ENCODE data around the gene ATG9A. TPM values are rescaled to one million over a fixed set of nuclear protein-coding genes. Genes with fewer than 3 reads are reported as not detected.

Gene ATG9A
- total and polyA plus RNA-seq, 9 of the 15 experiments (the other 6 are each of a cell fraction or from before 2014, with no cell fraction given), result 0.25 to 65.6 (median 23.4) TPM

GRCh38 chr2:219218732-219219701 is 10.4 kb downstream of the ATG9A start, which contains the start of gene ABCB6 (continued):
- TF ChIP-seq ZNF592 (IDR thresholded peaks at IDR 0.05), result peak; percentile 13
- TF ChIP-seq BRD9 (IDR thresholded peaks at IDR 0.05; ENCODE audit: low read depth, partially characterized antibody), result no peak
- TF ChIP-seq ZC3H8 (IDR thresholded peaks at IDR 0.05), result no peak
- TF ChIP-seq HDAC2 (IDR thresholded peaks at IDR 0.05), result no peak
- no peak for TF ChIP-seq HMG20B (CRISPR knock-in tag; IDR thresholded peaks at IDR 0.05)
- TF ChIP-seq, protein P1, sequence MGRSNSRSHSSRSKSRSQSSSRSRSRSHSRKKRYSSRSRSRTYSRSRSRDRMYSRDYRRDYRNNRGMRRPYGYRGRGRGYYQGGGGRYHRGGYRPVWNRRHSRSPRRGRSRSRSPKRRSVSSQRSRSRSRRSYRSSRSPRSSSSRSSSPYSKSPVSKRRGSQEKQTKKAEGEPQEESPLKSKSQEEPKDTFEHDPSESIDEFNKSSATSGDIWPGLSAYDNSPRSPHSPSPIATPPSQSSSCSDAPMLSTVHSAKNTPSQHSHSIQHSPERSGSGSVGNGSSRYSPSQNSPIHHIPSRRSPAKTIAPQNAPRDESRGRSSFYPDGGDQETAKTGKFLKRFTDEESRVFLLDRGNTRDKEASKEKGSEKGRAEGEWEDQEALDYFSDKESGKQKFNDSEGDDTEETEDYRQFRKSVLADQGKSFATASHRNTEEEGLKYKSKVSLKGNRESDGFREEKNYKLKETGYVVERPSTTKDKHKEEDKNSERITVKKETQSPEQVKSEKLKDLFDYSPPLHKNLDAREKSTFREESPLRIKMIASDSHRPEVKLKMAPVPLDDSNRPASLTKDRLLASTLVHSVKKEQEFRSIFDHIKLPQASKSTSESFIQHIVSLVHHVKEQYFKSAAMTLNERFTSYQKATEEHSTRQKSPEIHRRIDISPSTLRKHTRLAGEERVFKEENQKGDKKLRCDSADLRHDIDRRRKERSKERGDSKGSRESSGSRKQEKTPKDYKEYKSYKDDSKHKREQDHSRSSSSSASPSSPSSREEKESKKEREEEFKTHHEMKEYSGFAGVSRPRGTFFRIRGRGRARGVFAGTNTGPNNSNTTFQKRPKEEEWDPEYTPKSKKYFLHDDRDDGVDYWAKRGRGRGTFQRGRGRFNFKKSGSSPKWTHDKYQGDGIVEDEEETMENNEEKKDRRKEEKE (IDR thresholded peaks at IDR 0.05; ENCODE audit: borderline replicate concordance in 1 of 2, control insufficient read depth in 1 of 2, low read depth in 2 of 2, low read length in 1 of 2), result no peak
- TF ChIP-seq, protein P2, sequence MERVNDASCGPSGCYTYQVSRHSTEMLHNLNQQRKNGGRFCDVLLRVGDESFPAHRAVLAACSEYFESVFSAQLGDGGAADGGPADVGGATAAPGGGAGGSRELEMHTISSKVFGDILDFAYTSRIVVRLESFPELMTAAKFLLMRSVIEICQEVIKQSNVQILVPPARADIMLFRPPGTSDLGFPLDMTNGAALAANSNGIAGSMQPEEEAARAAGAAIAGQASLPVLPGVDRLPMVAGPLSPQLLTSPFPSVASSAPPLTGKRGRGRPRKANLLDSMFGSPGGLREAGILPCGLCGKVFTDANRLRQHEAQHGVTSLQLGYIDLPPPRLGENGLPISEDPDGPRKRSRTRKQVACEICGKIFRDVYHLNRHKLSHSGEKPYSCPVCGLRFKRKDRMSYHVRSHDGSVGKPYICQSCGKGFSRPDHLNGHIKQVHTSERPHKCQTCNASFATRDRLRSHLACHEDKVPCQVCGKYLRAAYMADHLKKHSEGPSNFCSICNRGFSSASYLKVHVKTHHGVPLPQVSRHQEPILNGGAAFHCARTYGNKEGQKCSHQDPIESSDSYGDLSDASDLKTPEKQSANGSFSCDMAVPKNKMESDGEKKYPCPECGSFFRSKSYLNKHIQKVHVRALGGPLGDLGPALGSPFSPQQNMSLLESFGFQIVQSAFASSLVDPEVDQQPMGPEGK (CRISPR knock-in tag; IDR thresholded peaks at IDR 0.05; ENCODE audit: borderline replicate concordance), result no peak
- no peak for TF ChIP-seq DPF2 (IDR thresholded peaks at IDR 0.05)
- no peak for TF ChIP-seq SP2 (IDR thresholded peaks at IDR 0.05; ENCODE audit: extremely low read depth, low read depth, low read length, poor library complexity, severe bottlenecking)
- TF ChIP-seq E2F3 (CRISPR knock-in tag; IDR thresholded peaks at IDR 0.05), result no peak
- TF ChIP-seq DEAF1 (CRISPR knock-in tag; IDR thresholded peaks at IDR 0.05), result no peak
- TF ChIP-seq TAF7 (tag; IDR thresholded peaks at IDR 0.05), result no peak
- no peak for TF ChIP-seq FOXA1 (IDR thresholded peaks at IDR 0.05; ENCODE audit: borderline replicate concordance)
- peak; percentile 21 for TF ChIP-seq HMGN3 (IDR thresholded peaks at IDR 0.05; ENCODE audit: borderline replicate concordance, extremely low read depth, insufficient read length, low read depth, low read length)
- no peak; a peak in 1 of 4 replicates for TF ChIP-seq HDAC1 (IDR thresholded peaks at IDR 0.05)
